ENCODE data around the gene CREB5.
A peak's percentile ranks its signal among the peaks of the same experiment; 100 is the strongest.

The CREB5 gene

GRCh38 chr7:28510026-28510369 is 97.7 kb downstream of the CREB5 start:
- no peak for DNase-seq (ENCODE audit: low read depth, low spot score)

- DNase-seq (ENCODE audit: low read depth, low spot score), result no peak
These were observed 100.5 kb downstream of the CREB5 start for GRCh38 chr7:28512668-28513440.

DNA sequence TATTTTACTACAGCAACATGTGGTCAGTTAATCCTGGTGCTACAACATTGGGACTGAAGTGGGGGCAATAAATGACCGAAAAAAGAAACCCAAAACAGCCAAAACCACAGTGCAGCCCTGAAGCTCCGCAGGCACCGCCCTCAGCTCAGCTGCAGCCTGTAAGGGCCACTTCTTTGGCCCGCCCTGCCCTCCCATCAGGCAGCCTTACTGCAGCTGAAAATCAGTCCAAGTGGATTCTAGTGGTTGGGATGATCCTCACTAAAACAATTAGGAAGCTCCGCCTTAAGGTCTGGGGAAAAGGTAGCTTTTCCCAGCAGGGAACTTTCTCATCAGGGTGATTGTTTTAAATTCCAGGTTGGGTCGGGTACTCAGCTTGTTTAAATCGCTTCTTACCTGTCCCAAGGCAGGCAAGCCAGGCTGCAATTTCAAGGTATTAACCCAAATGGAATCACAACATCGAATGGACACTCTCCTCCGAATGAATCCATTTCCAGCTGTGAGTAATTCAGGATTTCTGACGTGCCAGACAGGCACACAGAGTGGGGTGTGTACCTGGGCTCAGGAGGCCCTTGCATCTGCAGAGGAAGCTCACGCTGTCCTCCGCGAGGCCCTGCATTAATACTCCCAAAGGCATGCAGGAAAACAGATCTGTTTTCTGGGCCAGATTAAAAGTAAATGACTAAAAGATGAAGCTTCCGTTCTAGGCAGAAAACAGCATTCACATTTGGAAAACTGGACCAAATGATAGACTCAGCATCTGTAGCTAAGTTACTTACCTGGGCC is 104.3 kb downstream of the CREB5 start:
- DNase-seq (ENCODE audit: low read depth, low spot score), result no peak

DNA sequence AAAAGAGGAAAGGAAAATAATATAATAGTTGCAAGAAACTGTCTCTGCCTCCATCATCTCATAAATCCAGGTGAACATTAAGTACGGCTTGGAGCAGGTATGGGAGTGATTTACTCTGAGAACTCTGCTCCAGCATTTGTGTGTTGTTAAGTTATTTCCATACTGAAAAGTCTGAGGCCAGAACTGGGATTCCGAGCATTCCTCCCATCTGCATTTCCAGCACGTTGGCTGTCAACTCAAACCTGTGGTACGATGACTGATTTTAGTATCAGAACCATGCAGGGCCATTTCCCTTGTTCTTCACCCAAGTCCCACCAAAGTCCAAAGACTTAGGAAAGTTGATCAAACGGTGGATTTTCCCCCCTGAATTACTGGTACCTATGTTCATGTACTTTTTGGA is 104.9 kb downstream of the CREB5 start:
- no peak for DNase-seq (ENCODE audit: low read depth, low spot score)

DNA sequence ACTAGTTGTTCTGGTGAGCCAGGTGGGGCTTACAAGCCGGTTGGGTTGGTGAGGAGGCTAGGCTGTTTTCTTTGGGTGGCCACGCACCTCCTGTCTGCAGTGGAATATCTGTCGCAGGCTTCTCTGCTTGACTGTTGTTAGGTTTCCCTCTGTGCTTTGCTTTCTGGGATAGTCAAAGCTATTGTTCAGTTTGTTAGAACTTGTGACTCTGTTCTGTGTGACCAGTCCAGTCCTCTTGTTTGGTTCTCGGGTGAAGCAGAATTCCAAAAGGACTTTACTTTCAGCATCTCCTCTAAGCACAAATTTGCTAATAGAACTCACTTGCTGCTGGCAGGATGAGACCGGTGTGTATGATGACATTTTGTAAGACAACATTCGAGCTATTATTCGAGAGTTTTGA is 105.3 kb downstream of the CREB5 start:
- DNase-seq (ENCODE audit: low read depth, low spot score), result no peak

- no peak for DNase-seq (ENCODE audit: low read depth, low spot score)
These were observed 108.0 kb downstream of the CREB5 start for GRCh38 chr7:28520074-28521015.

GRCh38 chr7:28524978-28525377 is 112.7 kb downstream of the CREB5 start:
- no peak for DNase-seq (ENCODE audit: low read depth, low spot score)

- no peak for DNase-seq (ENCODE audit: low read depth, low spot score)
These were observed 116.6 kb downstream of the CREB5 start for GRCh38 chr7:28528899-28529298.

DNA sequence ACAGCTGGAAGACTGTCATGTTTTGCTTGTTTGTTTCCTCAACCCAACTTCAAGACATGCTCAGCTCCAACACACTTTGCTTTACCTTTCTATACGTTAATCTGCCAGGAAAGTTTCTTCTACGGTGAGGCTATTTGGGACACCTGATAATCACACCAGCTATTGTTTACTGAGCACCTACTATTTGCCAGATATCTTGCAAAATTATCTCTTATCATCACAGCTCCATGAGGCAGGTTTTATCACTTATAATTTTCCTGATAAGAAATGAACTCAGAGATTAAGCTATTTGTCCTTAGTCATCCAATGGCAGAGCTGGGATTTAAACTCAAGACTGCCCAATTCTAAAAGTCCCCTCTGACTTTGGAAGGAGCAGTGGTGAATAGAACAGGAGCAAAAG is 117.4 kb downstream of the CREB5 start:
- DNase-seq (ENCODE audit: low read depth, low spot score), result no peak

DNA sequence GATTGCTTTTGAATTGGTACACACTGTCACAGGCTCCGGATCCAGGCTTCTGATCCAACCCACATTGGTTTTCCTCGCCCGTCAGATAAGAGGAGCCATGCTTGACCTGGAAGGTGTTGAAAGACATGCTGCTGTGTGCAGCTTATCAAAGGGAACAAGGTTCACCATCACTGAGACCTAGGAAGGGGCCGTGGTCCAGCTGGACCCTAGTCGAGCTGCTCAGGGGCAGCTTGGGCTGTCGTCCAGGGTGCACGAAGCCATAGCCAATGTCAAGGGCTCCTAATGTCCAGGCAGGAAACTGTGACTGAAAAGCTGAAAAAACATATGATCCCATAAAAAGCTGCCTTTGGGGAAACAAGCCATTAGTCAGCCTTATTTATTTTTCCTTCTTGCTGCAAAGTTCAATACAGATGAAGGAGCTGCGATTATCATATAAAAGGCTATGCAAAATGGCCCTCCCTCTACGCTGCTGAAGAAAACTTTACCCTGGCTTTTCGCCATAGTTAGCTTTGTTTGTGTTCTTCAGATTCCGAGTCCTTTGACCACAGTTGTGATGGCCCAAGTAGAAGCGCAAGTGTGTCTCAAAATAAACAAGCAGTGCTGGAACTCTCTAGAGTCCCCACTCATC is 118.0 kb downstream of the CREB5 start:
- DNase-seq (ENCODE audit: low read depth, low spot score), result peak; percentile 20

DNA sequence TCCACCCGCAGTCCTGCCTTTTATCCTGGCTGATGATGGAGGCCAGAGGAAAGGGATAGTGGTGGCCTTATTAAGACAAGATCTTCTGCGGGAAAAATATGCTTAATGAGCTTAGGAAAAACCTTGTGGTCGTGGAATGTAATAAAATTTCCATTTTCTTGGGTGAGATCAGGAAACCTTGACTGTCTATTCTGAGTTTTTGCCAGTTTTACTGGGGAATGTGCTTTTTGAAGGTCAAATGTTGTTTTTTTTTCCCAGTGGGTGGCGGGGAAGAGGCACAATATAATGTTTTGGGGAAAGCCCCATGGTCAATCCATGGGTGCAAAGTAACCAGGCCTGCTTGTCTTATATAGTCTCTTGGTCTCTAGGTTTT is 118.5 kb downstream of the CREB5 start:
- no peak for DNase-seq (ENCODE audit: low read depth, low spot score)

- DNase-seq (ENCODE audit: low read depth, low spot score), result no peak
These were observed 119.0 kb downstream of the CREB5 start for GRCh38 chr7:28531291-28531690.

DNA sequence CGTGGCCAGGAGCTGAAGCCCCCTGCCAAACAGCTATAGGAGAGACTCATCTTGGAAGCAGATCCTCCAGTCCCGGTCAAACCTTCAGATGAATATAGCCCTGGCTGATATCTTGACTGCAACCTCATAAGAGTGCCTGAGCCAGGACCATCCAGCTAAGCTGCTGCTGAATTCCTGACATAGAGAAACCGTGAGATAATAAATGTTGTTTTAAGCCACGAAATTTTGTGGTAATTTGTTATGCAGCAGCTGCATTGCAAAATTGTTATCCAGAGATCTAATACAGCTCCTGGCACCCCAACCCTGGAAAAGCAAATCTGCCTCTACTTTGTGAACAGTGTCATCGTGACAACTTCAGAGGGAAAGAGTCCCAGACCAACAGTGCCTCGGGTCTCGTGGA is 119.9 kb downstream of the CREB5 start:
- no peak for DNase-seq (ENCODE audit: low read depth, low spot score)

DNA sequence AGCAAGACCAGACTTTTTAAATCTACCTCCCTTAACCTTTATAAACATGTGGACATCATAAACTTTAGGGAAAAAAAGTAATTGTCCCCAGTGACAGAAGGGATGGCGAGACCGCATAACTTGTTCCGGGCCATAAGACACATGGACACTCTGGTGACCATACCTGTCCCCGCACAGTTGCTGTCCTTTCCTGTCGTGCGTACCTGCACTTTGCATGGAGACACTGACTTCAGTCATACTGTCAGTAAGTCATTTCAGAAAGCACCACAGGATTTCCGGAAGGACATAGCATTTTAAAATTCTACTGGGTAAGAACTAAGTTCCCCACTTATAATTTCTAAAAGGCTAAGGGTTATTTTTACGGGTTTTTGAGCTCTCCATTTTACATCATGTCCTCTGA is 120.9 kb downstream of the CREB5 start:
- DNase-seq (ENCODE audit: low read depth, low spot score), result no peak

- DNase-seq (ENCODE audit: low read depth, low spot score), result no peak
These were observed 121.6 kb downstream of the CREB5 start for GRCh38 chr7:28533731-28534531.

DNA sequence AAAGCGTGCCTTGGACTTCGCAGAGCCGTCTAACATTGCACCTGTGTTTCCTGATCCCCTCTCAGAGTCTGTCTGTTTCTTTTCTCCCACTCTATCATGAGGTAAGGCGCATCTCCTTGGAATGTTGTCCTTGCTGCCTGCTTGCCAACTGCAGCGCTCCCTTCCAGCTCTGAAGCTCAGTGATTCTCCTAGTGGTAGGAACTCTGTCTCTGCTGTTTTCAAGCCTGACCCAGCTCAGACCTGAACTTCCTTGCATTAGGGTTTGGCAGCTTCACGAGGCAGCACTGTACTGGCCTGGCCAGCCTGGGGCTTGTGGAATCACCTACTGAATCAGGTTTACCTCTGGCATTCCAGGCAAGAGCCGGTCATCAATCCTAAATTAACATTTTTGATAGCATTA is 123.9 kb downstream of the CREB5 start:
- no peak for DNase-seq (ENCODE audit: low read depth, low spot score)

DNA sequence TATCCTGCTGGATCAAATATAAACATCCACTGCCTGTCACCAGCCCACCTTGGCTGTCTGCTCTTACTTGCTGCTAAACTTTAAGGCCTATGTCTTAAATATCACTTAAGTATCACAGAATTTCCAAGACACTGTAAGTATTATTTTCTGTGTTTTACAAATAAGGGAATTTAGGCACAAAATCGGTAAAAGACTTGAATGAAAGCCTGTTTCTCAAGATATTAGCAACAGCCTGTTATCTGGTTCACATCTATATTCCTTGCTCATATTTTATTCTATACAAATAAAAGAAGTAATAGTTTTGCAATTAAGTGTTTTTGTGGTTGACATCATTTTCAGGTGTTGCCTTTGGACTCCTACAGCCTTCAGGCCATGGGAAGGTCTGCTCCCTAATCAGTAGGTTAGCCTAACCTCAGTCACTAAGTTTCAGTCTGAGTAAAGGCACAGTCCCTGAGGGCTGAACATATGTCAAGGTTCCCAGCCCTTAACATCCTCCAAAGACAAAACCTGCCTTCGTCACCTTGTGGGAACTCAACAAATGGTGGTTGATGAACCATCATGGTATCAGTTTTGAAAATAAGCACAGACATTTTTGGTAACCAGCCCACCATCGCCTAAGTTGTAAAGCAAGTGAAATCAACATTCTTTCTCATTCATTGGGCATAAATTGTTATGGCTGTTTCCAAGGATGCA is 127.1 kb downstream of the CREB5 start:
- no peak for DNase-seq (ENCODE audit: low read depth, low spot score)

- no peak for DNase-seq (ENCODE audit: low read depth, low spot score)
These were observed 130.1 kb downstream of the CREB5 start for GRCh38 chr7:28542410-28542809.

DNA sequence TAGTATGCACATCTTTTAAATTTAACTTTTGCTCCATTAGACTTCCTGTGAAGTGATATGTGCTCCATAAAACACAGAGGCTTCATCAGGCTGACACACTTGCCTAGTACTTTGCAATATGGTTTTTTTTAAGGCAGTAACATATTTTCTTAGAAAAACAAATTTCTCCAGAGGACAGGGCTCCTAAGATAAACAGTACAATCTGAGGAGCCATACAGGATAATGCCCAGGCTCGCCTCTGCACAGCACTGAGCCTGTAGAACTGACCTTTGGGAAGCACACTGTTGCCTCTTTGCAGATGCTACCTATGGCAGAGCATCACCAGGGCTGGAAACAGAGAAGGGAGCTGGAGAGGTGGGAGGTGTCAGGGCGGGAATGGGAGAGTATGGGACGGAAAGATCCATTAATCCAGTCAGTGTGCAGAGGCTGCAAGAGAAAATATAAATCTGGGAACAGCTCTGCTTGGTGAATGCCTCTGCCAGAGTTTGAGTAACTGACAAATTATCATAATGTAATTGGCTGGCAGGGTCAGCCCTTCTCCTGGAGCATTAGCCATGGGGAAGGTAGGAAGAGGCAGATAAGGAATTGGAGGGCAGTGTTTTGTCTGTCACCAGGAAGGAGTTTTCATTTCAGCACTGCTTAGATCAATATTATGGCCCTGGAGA is 132.3 kb downstream of the CREB5 start:
- no peak for DNase-seq (ENCODE audit: low read depth, low spot score)

- DNase-seq (ENCODE audit: low read depth, low spot score), result no peak
These were observed 133.7 kb downstream of the CREB5 start for GRCh38 chr7:28546067-28546466.

All from brain pericyte (primary cell).